ENCODE data around the gene ACRV1. TPM values are rescaled to one million over a fixed set of nuclear protein-coding genes. Genes with fewer than 3 reads are reported as not detected.
"Not testable (repeated sequence)": the region's sequence is repeated elsewhere in the genome, so short reads cannot be mapped to it uniquely, and the experiment has no call there.

The ACRV1 gene, protein sequence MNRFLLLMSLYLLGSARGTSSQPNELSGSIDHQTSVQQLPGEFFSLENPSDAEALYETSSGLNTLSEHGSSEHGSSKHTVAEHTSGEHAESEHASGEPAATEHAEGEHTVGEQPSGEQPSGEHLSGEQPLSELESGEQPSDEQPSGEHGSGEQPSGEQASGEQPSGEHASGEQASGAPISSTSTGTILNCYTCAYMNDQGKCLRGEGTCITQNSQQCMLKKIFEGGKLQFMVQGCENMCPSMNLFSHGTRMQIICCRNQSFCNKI
- not detected in 2 replicates for total RNA-seq

DNA sequence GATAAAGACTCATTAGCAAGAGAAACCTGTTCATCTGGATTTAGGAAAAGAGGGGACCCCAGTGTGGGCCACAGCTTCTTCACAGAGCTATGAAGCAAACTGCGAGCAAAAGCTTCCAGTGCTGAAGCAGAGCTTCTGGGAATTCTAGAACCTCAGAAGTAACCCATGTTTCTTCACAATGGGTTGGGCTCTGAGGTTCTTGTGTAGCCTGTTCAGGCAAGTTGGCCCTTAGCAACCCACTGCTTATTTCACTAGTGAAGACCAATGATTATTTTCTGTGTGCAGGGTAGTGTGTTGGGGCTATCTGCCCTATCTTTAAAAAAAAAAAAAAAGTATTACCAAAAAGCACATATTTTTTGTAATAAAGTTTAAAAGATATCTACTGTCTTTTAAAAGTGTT lies at the start of gene ACRV1:
TSS of gene ACRV1 (minus strand) at position 101 of the 400 bp plus-strand sequence. CDS start at position 34, 67 bp downstream.
- POLR2A ChIA-PET, result no interaction called here
- TF ChIP-seq, protein P1, sequence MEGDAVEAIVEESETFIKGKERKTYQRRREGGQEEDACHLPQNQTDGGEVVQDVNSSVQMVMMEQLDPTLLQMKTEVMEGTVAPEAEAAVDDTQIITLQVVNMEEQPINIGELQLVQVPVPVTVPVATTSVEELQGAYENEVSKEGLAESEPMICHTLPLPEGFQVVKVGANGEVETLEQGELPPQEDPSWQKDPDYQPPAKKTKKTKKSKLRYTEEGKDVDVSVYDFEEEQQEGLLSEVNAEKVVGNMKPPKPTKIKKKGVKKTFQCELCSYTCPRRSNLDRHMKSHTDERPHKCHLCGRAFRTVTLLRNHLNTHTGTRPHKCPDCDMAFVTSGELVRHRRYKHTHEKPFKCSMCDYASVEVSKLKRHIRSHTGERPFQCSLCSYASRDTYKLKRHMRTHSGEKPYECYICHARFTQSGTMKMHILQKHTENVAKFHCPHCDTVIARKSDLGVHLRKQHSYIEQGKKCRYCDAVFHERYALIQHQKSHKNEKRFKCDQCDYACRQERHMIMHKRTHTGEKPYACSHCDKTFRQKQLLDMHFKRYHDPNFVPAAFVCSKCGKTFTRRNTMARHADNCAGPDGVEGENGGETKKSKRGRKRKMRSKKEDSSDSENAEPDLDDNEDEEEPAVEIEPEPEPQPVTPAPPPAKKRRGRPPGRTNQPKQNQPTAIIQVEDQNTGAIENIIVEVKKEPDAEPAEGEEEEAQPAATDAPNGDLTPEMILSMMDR (IDR thresholded peaks at IDR 0.05), result no peak
- no peak for ATAC-seq (ENCODE audit: low read depth)
- no peaks in the 10 kb centered on the region for H3K9me3 Mint-ChIP-seq
- CTCF ChIA-PET, result interaction anchor here (1.6 kb wide), 1 partner anchor 9 kb away, joined by 3 read pairs; no protein-coding TSS in a partner anchor
- no peak within 1 kb of the TSS for H3K4me3 Mint-ChIP-seq
- intact Hi-C loops (cut with micrococcal nuclease), result no loop called here
- no peaks in the 10 kb centered on the region for H3K4me1 Mint-ChIP-seq
- no peak for DNase-seq
- H3K27ac Mint-ChIP-seq, result no peak within 1 kb of the TSS
- H3K27me3 Mint-ChIP-seq, result no peaks in the 10 kb centered on the region
- no peaks in the 10 kb centered on the region for H3K36me3 Mint-ChIP-seq (ENCODE audit: low read depth)

DNA sequence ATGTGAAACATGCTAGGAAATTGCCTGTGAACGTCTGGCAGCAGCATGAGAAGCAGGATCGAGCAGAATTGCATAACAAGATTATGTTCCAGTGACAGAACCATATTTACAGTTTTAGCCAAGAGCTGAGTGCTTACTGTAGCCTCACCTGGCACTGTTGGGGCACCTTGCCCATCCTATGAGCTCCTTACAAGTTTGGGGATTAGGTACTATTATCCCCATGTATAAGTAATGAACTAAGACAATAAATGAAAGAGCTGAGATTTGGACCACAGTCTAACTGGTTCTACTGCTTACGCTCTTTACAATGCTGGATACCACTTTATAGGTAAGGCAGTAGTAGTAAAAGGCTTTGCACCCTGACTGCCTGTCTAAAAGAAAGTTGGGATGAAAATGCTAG lies 48.3 kb upstream of the ACRV1 start:
- DNase-seq (no peak), ATAC-seq (ENCODE audit: low read depth) (no peak)
- H3K27ac Mint-ChIP-seq, result no peak overlapping the region
- H3K36me3 Mint-ChIP-seq (ENCODE audit: low read depth), result no peaks in the 10 kb centered on the region
- no peak overlapping the region for H3K4me3 Mint-ChIP-seq
- H3K9me3 Mint-ChIP-seq, result no peaks in the 10 kb centered on the region
- H3K4me1 Mint-ChIP-seq, result no peaks in the 10 kb centered on the region
- ChIA-PET CTCF (no interaction called here), POLR2A (no interaction called here)
- TF ChIP-seq, protein P1 (IDR thresholded peaks at IDR 0.05), result no peak
- peaks cover 3% of the 10 kb centered on the region for H3K27me3 Mint-ChIP-seq
- intact Hi-C loops (cut with micrococcal nuclease), result loop anchor here (10.0 kb wide), 1 partner anchor 466 kb away; no protein-coding TSS in a partner anchor

DNA sequence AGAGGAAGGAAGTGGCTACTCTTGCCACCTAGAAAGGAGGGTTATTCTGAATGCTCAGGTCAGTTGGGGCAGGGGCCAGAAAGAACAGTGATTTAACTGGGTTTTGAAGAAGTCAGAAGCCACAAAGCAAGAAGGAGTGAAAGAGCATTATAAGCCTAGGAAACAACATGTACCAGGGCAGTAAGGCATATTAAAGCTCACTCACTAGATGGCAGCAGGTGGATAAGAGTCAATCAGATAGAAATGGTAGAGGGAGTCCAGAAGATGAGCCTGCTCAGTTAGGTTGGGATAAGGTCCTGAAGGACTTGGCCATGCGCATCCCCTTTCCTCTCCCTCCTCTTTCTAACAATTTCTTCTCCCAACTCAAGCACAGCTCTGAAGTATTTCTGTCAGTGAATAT lies 43.5 kb upstream of the ACRV1 start:
- CTCF ChIA-PET, result interaction anchor here (1.6 kb wide), 1 partner anchor 151 kb away, joined by 3 read pairs; no protein-coding TSS in a partner anchor
- DNase-seq (no peak), ATAC-seq (ENCODE audit: low read depth) (no peak)
- intact Hi-C loops (cut with micrococcal nuclease), result loop anchor here (1.0 to 10.0 kb wide), 2 partner anchors 150 to 471 kb away; no protein-coding TSS in a partner anchor
- TF ChIP-seq, protein P1 (IDR thresholded peaks at IDR 0.05), result no peak
- H3K4me3 Mint-ChIP-seq, result no peak overlapping the region
- no peaks in the 10 kb centered on the region for H3K9me3 Mint-ChIP-seq
- H3K36me3 Mint-ChIP-seq (ENCODE audit: low read depth), result no peaks in the 10 kb centered on the region
- peaks cover 14% of the 10 kb centered on the region for H3K27me3 Mint-ChIP-seq
- no peaks in the 10 kb centered on the region for H3K4me1 Mint-ChIP-seq
- POLR2A ChIA-PET, result no interaction called here
- no peak overlapping the region for H3K27ac Mint-ChIP-seq

DNA sequence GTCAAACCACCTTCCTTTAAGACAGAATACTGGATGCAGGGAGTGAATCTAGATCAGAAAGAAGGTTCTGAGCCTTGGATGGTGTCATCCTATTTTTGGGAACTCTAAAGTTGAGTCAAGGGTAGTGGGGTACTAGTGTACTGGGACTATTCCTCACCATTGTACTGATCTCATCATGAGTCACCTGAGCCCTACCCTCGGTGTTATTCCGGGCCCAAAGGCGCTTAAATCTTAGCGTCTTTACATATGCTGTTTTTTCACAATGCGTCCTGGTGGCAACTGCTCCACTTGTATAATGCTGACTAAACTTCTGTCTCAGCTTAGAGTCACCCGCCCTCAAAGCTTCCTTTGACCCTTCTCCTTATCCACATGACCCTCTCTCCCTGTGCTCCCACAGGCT lies 40.1 kb upstream of the ACRV1 start:
- CTCF ChIA-PET, result no interaction called here

DNA sequence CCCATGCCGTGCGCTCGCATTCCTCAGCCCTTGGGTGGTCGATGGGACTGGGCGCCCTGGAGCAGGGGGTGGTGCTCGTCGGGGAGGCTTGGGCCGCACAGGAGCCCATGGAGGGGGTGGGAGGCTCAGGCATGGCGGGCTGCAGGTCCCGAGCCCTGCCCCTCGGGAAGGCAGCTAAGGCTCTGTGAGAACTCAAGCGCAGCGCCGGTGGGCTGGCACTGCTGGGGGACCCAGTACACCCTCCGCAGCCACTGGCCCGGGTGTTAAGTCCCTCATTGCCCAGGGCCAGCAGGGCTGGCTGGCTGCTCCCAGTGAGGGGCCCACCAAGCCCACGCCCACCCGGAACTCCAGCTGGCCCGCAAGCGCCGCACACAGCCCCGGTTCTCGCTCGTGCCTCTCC lies 24.0 kb upstream of the ACRV1 start:
- POLR2A ChIA-PET; CTCF ChIA-PET; intact Hi-C loops (cut with micrococcal nuclease); DNase-seq; H3K36me3 Mint-ChIP-seq (ENCODE audit: low read depth); H3K9me3 Mint-ChIP-seq; ATAC-seq (ENCODE audit: low read depth); H3K27me3 Mint-ChIP-seq; H3K4me1 Mint-ChIP-seq; H3K27ac Mint-ChIP-seq; H3K4me3 Mint-ChIP-seq: not testable (repeated sequence)

More for the DNA sequence above, 40.1 kb upstream of the ACRV1 start:
- peaks cover 15% of the 10 kb centered on the region for H3K27me3 Mint-ChIP-seq
- ATAC-seq (ENCODE audit: low read depth) (no peak), DNase-seq (no peak)
- no peaks in the 10 kb centered on the region for H3K36me3 Mint-ChIP-seq (ENCODE audit: low read depth)
- no peak overlapping the region for H3K4me3 Mint-ChIP-seq
- no peaks in the 10 kb centered on the region for H3K9me3 Mint-ChIP-seq
- H3K4me1 Mint-ChIP-seq, result no peaks in the 10 kb centered on the region
- TF ChIP-seq, protein P1 (IDR thresholded peaks at IDR 0.05), result no peak
- no peak overlapping the region for H3K27ac Mint-ChIP-seq
- intact Hi-C loops (cut with micrococcal nuclease), result loop anchor here (10.0 kb wide), 1 partner anchor 474 kb away; no protein-coding TSS in a partner anchor
- POLR2A ChIA-PET, result no interaction called here
